Hypothalamus (tissue), 51 donors: ENCODE results near the gene LDHAL6B.
"Not testable (repeated sequence)": the region's sequence is repeated elsewhere in the genome, so short reads cannot be mapped to it uniquely, and the experiment has no call there.

Experiments used
- DNase-seq, 51 donors: peaks; one replicate each; lab custom pipeline; 2025; lab: John Stamatoyannopoulos, UW

Gene LDHAL6B

GRCh38 chr15:59206623-59207183 is at the start of gene LDHAL6B:
Gene LDHAL6B (plus strand): TSS chr15:59206843. CDS start chr15:59206941, 98 bp downstream.
- DNase-seq, result no peak

- no peak for DNase-seq
Observed at GRCh38 chr15:59157396-59157795, 49.2 kb upstream of the LDHAL6B start.

GRCh38 chr15:59157840-59158700 is 48.6 kb upstream of the LDHAL6B start:
- DNase-seq, result no peak

DNA sequence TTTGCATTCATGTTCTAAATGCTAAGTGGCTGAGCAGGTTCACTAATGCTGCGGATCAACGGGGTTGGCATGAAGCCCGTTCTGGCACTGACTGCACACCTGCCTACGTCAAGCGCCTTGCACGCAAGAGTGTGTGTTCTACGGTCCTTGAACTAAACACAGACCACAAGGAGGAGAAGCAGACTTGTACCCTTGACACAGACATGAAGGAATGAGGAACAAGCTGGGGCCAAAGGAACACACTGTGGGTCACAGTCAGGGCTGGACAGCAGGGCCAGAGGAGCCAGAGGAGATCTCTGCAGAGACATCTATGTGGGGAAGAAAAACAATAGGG is 48.0 kb upstream of the LDHAL6B start:
- no peak for DNase-seq

DNA sequence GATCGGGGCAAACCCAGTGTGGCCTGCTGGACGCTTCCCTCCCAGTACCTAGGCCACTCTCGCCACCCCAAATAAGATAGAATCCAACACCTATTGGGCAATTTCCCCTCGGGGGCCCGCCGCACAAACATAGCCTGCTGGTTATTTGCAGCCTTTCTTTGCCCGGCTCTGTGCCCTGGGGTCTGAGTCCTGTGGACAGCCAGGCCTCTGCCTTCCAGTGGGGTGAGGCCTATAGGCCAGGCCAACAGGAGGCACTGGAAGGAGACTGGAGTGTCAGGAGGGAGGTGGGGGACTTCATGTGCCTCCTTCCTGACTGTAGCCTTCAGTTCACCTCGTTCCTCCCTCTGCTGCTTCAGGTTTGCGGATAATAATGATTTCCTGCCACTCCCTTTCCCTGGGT is 47.4 kb upstream of the LDHAL6B start:
- no peak for DNase-seq

GRCh38 chr15:59160880-59161593 is 45.6 kb upstream of the LDHAL6B start:
- DNase-seq, result peak in 10 of 51 donors; percentile 8 to 21 (median 12)

DNA sequence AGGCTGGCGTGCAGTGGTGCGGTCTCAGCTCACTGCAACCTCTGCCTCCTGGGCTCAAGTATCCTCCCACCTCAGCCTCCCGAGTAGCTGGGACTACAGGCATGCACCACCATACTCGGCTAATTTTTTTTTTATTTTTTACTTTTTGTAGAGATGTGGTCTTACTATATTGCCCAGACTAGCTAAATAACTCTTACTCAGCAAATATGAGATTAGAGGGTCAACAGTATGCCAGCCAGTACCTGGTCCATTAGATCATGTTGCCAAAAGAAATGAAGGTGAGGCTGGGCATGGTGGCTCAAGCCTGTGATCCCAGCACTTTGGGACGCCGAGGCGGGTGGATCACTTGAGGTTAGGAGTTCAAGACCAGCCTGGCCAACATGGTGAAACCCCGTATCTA is 44.6 kb upstream of the LDHAL6B start:
- DNase-seq, result not testable (repeated sequence)

DNA sequence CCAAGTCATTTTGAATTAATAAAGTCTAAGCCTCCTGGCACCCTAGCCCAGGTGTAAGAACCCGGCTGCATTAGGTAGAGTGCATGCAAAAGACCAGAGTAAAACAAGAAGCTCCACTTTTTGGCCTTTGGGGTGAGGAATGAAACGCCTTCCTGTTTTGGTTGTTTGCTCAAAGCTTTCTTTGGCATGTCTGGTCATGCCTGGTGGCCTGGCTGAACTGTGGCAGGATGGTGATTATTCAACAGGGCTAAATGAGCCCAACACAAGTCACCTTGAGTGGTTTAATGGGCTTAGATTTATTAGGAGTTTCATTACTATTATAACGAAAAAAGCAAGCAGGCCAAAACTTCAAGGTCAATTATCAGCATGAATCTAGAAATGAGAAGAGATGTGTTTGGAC is 40.9 kb upstream of the LDHAL6B start:
- DNase-seq, result no peak

DNA sequence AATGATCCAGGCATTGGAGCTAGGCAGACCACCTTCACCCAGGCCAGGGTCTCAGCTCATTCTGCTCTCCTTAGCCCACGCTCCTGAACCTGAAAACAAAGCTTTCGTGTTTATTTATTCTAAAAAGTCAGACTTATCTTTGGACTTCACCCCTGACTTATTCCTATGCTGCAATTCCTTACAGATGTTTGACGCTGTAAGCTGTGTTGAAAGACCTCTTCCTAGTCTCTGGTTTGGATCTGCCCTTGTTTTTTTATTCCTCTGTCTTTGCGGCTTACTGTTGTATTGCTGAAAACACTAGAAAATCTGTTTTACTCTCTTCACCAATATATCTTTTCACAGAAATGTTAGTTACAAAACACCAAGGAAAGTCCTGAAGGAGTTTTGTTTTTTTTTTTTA is 40.5 kb upstream of the LDHAL6B start:
- no peak for DNase-seq

DNA sequence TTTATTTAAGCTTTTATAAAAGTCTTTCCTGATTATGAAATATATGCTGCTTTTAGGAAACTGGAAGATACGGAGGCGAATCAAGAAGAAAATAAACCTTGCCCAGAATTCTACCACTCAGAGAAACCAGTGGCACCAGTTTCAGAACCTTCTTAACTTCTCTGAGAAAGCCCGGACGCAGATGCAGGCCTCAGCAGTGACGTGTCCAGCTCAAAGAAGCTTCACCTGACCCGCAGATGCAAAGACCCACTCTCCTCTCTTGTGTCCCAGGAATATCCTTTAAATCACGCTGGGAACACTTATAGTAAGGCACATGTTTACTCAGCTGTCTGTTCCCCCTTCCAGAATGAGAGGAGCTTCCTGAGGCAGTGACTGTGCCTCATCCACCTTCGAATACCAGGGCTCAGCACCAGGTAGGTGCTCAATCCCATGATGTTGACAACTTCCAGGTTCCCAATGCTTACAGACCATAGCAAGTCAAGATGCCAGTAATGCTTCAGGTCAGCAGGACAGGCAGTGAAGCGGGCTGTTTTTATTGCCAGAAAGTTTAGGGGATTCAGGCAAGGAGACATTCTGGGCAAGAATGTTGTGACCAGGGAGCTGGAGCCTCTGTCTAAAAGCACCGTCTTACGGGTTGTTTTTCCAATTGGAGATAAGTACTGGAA is 39.9 kb upstream of the LDHAL6B start:
- no peak for DNase-seq

GRCh38 chr15:59168536-59168935 is 38.1 kb upstream of the LDHAL6B start:
- no peak for DNase-seq

- no peak for DNase-seq
Observed at GRCh38 chr15:59169251-59169708, 37.4 kb upstream of the LDHAL6B start.

GRCh38 chr15:59170295-59171066 is 36.2 kb upstream of the LDHAL6B start:
- peak in 35 of 51 donors; percentile 4 to 71 (median 36) for DNase-seq

- no peak for DNase-seq
Observed at GRCh38 chr15:59171067-59171397, 35.6 kb upstream of the LDHAL6B start.

DNA sequence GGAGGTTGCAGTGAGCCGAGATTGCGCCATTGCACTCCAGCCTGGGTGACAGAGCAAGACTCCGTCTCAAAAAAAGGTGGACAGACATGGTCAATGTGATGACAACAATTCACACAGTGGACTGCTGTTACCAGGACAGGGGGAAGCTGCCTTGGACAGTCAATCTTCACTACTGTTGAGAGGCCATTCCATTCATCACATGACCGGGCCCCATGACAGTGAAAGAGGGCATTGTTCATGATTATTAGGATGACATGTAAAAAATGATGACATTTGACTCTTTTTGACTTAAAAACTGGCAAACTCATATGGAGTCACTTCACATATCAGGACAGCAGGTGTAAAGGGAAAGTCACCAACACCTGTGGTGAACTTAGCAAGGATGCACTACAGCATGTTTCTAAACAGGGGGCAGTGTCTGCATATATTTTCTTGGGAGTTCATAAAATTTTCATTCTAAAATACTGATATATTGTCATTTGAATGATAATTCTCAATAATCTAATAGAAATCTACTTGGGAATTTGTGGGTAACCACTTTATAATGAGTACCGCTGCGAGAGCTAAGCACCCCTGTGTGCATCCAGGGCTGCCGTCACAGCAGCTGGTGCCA is 34.2 kb upstream of the LDHAL6B start:
- peak in 2 of 51 donors; percentile 7 to 14 for DNase-seq

GRCh38 chr15:59173194-59173593 is 33.4 kb upstream of the LDHAL6B start:
- no peak for DNase-seq

DNA sequence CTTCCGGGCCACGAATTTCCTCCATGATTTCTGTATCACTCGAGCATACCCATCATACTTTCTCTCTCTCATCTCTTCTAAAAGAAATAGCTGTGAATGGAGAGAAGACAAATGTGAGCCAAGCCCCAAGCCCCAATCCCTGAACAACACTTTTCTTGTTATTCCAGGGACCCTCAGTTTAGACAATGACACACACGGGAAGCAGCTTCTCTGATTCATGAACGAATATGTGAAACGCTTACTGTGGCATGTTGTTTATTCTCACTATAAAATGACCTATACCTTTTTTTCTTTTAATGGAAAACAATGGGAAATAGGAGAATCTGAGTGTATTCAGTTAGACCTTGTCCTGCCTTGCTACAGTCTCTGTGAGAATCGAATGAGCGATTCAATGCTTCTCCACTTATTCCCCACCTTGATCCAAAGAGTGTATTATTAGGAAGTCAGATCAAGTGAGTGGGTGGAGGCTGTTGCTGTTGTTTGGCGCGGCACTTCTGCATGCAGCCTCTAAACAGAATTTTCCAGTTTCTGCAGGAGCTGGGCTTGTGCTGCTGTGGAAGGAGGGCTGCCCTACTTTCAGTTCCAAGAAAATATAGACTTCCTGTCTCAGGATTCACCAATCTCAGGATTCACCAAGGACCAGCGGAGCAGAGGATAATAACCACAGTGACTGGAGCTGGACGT is 32.4 kb upstream of the LDHAL6B start:
- DNase-seq, result no peak

DNA sequence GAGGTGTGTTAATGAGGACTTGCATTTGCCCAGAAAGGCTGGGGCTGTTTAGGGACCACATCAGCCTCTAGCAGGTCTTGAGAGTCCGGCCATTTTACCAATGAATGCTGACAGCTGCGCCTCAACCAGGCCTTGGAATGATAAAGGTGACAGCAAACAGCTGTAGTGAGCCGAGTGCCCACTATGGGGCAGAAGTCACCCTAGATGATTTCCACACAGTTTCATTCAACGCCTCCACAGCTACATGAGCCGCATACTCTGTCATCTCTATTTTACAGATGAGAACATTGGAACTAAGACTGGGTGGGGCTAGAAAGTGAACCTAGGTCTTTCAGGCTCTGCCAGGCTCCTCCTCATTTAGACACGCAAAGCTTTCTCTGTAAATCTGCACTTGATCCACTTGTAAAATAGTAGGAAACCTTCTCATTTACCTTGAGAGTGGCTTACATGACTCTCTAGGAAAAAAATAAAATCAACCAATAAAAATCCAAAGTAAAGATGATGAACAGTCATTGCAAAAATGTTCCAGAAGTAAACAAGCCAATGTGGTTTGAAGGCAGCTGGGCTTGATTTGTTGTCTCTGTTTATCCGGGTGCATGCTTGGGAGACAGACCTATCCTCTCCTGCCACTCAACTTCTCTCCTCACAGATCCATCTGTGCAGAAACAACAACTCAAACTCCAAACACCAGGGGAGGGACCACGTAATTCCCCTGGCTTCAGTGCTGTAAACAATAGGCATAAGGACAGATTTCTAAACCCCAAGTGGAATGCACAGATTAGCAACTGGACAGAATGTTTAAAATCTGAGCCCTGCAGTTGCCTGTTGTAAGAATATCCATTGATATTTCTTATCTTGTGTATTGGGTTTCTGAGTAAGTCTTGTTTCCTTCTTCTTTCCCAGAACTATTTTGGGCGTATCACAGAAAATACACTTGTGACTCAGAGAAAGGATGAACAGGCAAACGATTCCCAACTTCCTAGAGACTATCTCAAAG is 31.5 kb upstream of the LDHAL6B start:
- peak in 43 of 51 donors; percentile 8 to 73 (median 34) for DNase-seq
